ENCODE results near the gene ZSWIM5. TPM values are rescaled to one million over a fixed set of nuclear protein-coding genes. Genes with fewer than 3 reads are reported as not detected.

Gene ZSWIM5
- total RNA-seq, 1 experiment from 2014 or later: 7.9 TPM

GRCh38 chr1:45051005-45051772, 155.2 kb downstream of the ZSWIM5 start:
- Histone ChIP-seq H3K4me3 (ENCODE audit: low read depth in 2 of 2, low read length in 2 of 2) (no peak overlapping the region), H3K27ac (ENCODE audit: low read length) (no peak overlapping the region), H3K27me3 (ENCODE audit: control insufficient read depth, insufficient read depth, low read length) (no peaks in the 10 kb centered on the region), H3K9me3 (ENCODE audit: control insufficient read depth, insufficient read depth, low read depth, low read length) (no peaks in the 10 kb centered on the region), H3K36me3 (ENCODE audit: control insufficient read depth, insufficient read depth, low read length) (no peaks in the 10 kb centered on the region), H3K4me1 (ENCODE audit: control insufficient read depth, insufficient read depth, low read length) (no peaks in the 10 kb centered on the region)
- ATAC-seq (no peak), DNase-seq (ENCODE audit: low read depth, low spot score) (no peak)
- in situ Hi-C loops (cut with HindIII; ENCODE audit: low pct_unique_long_range_greater_than_20kb, low sequenced_read_pairs) (no loop called here), intact Hi-C loops (cut with micrococcal nuclease; ENCODE audit: unreplicated experiment) (no loop called here)
- BruUV-seq (replicated peaks): no TSS peak
- ChIA-PET POLR2A (no interaction called here), CTCF (interaction anchor here (0.8 kb wide), 1 partner anchor 252 kb away, joined by 5 read pairs; no protein-coding TSS in a partner anchor)
- TF ChIP-seq SIN3A (IDR thresholded peaks at IDR 0.05; ENCODE audit: borderline replicate concordance, insufficient read depth, low read depth, low read length): no peak
- TF ChIP-seq POLR2AphosphoS5 (IDR thresholded peaks at IDR 0.05; ENCODE audit: low read depth, low read length): no peak
- TF ChIP-seq, protein P1, sequence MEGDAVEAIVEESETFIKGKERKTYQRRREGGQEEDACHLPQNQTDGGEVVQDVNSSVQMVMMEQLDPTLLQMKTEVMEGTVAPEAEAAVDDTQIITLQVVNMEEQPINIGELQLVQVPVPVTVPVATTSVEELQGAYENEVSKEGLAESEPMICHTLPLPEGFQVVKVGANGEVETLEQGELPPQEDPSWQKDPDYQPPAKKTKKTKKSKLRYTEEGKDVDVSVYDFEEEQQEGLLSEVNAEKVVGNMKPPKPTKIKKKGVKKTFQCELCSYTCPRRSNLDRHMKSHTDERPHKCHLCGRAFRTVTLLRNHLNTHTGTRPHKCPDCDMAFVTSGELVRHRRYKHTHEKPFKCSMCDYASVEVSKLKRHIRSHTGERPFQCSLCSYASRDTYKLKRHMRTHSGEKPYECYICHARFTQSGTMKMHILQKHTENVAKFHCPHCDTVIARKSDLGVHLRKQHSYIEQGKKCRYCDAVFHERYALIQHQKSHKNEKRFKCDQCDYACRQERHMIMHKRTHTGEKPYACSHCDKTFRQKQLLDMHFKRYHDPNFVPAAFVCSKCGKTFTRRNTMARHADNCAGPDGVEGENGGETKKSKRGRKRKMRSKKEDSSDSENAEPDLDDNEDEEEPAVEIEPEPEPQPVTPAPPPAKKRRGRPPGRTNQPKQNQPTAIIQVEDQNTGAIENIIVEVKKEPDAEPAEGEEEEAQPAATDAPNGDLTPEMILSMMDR (IDR thresholded peaks at IDR 0.05): no peak
- no peak for TF ChIP-seq TCF7L2 (IDR thresholded peaks at IDR 0.05; ENCODE audit: low read depth, low read length)
- no peak for TF ChIP-seq REST (IDR thresholded peaks at IDR 0.05; ENCODE audit: insufficient read depth in 1 of 2, low read depth in 2 of 2, low read length in 1 of 2)

DNA sequence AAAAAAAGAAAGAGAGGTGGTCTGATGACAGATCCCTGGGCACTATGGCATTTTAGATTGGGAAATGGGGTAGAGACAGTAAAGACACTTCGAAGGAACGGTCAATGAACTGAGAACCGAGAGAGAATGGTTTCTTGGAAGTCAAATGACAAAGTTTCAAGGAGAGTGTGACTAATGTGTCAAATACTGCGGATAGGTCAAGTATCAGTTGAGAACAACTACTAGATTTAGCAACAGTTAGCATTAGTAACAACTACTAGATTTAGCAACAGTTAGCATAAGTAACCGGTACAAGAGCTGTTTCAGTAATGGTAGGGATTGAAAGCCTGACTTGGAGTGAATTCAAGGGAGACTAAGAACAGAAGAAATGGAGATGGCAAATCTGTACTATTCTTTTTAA, 159.4 kb downstream of the ZSWIM5 start:
- intact Hi-C loops (cut with micrococcal nuclease; ENCODE audit: unreplicated experiment) (no loop called here), in situ Hi-C loops (cut with HindIII; ENCODE audit: low pct_unique_long_range_greater_than_20kb, low sequenced_read_pairs) (no loop called here)
- BruUV-seq (replicated peaks): no TSS peak
- no peaks in the 10 kb centered on the region for H3K4me1 ChIP-seq (ENCODE audit: control insufficient read depth, insufficient read depth, low read length)
- no peaks in the 10 kb centered on the region for H3K36me3 ChIP-seq (ENCODE audit: control insufficient read depth, insufficient read depth, low read length)
- ATAC-seq: no peak
- H3K27me3 ChIP-seq (ENCODE audit: control insufficient read depth, insufficient read depth, low read length): no peaks in the 10 kb centered on the region
- no peak for DNase-seq (ENCODE audit: low read depth, low spot score)
- no peaks in the 10 kb centered on the region for H3K9me3 ChIP-seq (ENCODE audit: control insufficient read depth, insufficient read depth, low read depth, low read length)
- ChIA-PET POLR2A (no interaction called here), CTCF (no interaction called here)
- no peak overlapping the region for H3K4me3 ChIP-seq (ENCODE audit: low read depth in 2 of 2, low read length in 2 of 2)
- TF ChIP-seq POLR2AphosphoS5 (IDR thresholded peaks at IDR 0.05; ENCODE audit: low read depth, low read length) (no peak), REST (IDR thresholded peaks at IDR 0.05; ENCODE audit: insufficient read depth in 1 of 2, low read depth in 2 of 2, low read length in 1 of 2) (no peak), SIN3A (IDR thresholded peaks at IDR 0.05; ENCODE audit: borderline replicate concordance, insufficient read depth, low read depth, low read length) (no peak), TCF7L2 (IDR thresholded peaks at IDR 0.05; ENCODE audit: low read depth, low read length) (no peak)
- TF ChIP-seq, protein P1 (IDR thresholded peaks at IDR 0.05): no peak
- no peak overlapping the region for H3K27ac ChIP-seq (ENCODE audit: low read length)
